ENCODE data around the gene AKAP13. TPM values are rescaled to one million over a fixed set of nuclear protein-coding genes. Genes with fewer than 3 reads are reported as not detected.
A peak's percentile ranks its signal among the peaks of the same experiment; 100 is the strongest.

AKAP13 gene
- total RNA-seq, 1 experiment from 2014 or later: 47.3 TPM

DNA sequence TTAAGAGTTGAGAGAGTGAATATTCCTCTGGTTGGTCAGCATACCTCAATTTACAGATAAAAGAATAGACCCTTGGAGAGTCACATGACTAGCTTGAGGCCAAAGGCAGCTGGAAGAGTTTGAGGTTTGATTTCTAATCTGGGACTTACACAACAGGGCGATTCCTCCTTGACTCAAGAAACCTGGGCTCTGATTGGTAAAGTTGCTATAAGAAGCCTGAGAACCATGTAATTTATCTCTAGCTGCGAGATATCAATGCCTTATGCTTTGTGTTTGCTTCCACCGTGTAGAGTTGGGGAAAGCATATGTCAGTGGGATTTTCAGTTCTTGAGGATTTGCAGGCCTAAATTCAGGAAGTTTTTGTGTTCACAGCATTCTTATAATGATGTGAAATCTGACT, 208.3 kb downstream of the AKAP13 start:
- H3K4me1 Mint-ChIP-seq: peaks cover 13 to 14% of the 10 kb centered on the region in 2 experiments
- no peak for TF ChIP-seq CTCF (conservative IDR thresholded peaks at IDR 0.05)
- H3K9me3 ChIP-seq (ENCODE audit: control insufficient read depth, low read depth, low read length): no peaks in the 10 kb centered on the region
- no peak overlapping the region for H3K27ac ChIP-seq (ENCODE audit: insufficient read length, low read depth, low read length)
- H4K5ac ChIP-seq (ENCODE audit: insufficient read length, low read depth, low read length): no peak overlapping the region
- no CpG with 5 or more reads among the region's 3 CpGs for WGBS (ENCODE audit: extremely low coverage, insufficient read length, low lambda C conversion rate)
- H3K56ac ChIP-seq (ENCODE audit: insufficient read length, low read depth, low read length): no peak overlapping the region
- no peak overlapping the region for H3K4me3 Mint-ChIP-seq
- no peak overlapping the region for H3K18ac ChIP-seq (ENCODE audit: insufficient read length, low read depth, low read length)
- H3K23ac ChIP-seq (ENCODE audit: insufficient read length, low read depth, low read length): no peak overlapping the region
- no peak overlapping the region for H2AK5ac ChIP-seq (ENCODE audit: insufficient read length, low read length)
- no peak for DNase-seq
- H3K27ac Mint-ChIP-seq: peak overlapping the region in 1 of 3 experiments; percentile 59; a peak in 3 of 7 replicates
- no peak overlapping the region for H3K4me2 ChIP-seq (ENCODE audit: insufficient read depth, insufficient read length, low read length)
- H3K14ac ChIP-seq (ENCODE audit: insufficient read depth, low read length): no peak overlapping the region
- no peak overlapping the region for H2BK120ac ChIP-seq (ENCODE audit: low read depth, low read length, poor library complexity, severe bottlenecking)
- no peak overlapping the region for H3K9ac ChIP-seq (ENCODE audit: extremely low read depth, insufficient read length, low read length)
- no peak overlapping the region for H2BK5ac ChIP-seq (ENCODE audit: insufficient read length, low read length)
- no peaks in the 10 kb centered on the region for H3K9me3 Mint-ChIP-seq
- H4K8ac ChIP-seq (replicated peaks; ENCODE audit: insufficient read length, low read depth, low read length): no peak overlapping the region
- H2BK20ac ChIP-seq (ENCODE audit: low read depth, low read length, poor library complexity, severe bottlenecking): no peak overlapping the region
- no peaks in the 10 kb centered on the region; the same call in 1 of the 2 replicates for H3K4me1 ChIP-seq (ENCODE audit: insufficient read depth, low read length)
- H3K79me1 ChIP-seq (ENCODE audit: insufficient read depth, low read depth, low read length, poor library complexity, severe bottlenecking): no peaks in the 10 kb centered on the region
- H3K36me3 Mint-ChIP-seq (ENCODE audit: insufficient read depth in 1 of 3, low read depth in 3 of 3): peaks cover 6 to 8% (median 6%) of the 10 kb centered on the region in 3 experiments; a peak in 4 of 7 replicates
- H4K20me1 ChIP-seq (ENCODE audit: control insufficient read depth, insufficient read depth, insufficient read length): no peaks in the 10 kb centered on the region
- H3T11ph ChIP-seq (ENCODE audit: low read length): no peak overlapping the region
- H2AFZ ChIP-seq (ENCODE audit: low read length): no peak overlapping the region
- no peak overlapping the region for H2BK15ac ChIP-seq (ENCODE audit: low read depth, low read length)
- H3K23me2 ChIP-seq (ENCODE audit: insufficient read length, low read depth, low read length, poor library complexity, severe bottlenecking): no peaks in the 10 kb centered on the region
- no peak overlapping the region for H2BK12ac ChIP-seq (ENCODE audit: insufficient read length, low read depth, low read length)
- H3K27me3 Mint-ChIP-seq (ENCODE audit: low read depth): no peaks in the 10 kb centered on the region
- no peaks in the 10 kb centered on the region for H3K27me3 ChIP-seq (ENCODE audit: insufficient read depth, low read length)
- H3K4ac ChIP-seq (ENCODE audit: low read depth, low read length): no peak overlapping the region
- no peaks in the 10 kb centered on the region for H3K79me2 ChIP-seq (ENCODE audit: insufficient read depth, low read length)
- H4K91ac ChIP-seq (ENCODE audit: insufficient read length, low read depth, low read length): no peak overlapping the region
